OCI-LY7 (cell line): ENCODE results near the gene SLC26A3.

ENCODE experiments used
- EZH2phosphoT487 ChIP-seq: fragments of 200-600 bp; sonication (generic); IDR thresholded peaks from 2 replicates; pipeline ENCODE4 v1.6.1; 2018; ENCODE audit warnings: low read depth, borderline replicate concordance, mild to moderate bottlenecking, mixed run types, antibody characterized with exemption, low read length, moderate library complexity, mixed read lengths
- TF ChIP-seq, protein P1 (sequence below): fragments of 200-600 bp; sonication (generic); conservative IDR thresholded peaks from 2 replicates; pipeline ENCODE4 v1.5.1; 2014; ENCODE audit warnings: mild to moderate bottlenecking, antibody characterized with exemption, low read length, moderate library complexity, mixed read lengths

DNA sequence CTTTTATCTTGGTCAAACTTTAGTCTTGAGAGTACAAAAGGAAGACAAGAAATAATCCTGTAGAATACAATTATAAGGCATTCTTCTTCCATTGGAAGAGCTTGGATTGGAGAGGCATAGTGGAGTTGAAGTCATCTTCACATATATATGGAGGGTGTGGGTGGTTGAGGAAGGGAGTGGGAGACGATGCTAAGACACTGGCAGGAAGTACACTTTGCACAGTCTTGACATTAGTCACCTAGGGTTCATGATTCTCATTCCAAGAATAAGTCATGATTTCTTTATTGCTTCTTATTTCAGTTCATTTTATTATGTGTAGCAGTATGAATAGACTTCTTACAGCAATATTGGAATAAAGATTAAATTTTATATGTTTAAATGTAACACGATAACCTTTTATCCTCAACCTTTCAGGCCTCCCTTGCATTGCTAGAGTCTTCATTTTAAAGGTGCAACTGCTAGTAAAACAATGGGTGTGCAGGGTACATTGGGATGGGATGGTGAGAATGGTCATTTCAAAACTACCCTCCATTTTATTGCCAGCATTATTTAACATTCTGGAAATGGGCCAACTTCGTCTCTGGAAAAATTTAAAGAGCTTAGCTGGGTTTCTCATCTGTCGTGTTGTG, 12.3 kb upstream of the SLC26A3 start:
- TF ChIP-seq, protein P1, sequence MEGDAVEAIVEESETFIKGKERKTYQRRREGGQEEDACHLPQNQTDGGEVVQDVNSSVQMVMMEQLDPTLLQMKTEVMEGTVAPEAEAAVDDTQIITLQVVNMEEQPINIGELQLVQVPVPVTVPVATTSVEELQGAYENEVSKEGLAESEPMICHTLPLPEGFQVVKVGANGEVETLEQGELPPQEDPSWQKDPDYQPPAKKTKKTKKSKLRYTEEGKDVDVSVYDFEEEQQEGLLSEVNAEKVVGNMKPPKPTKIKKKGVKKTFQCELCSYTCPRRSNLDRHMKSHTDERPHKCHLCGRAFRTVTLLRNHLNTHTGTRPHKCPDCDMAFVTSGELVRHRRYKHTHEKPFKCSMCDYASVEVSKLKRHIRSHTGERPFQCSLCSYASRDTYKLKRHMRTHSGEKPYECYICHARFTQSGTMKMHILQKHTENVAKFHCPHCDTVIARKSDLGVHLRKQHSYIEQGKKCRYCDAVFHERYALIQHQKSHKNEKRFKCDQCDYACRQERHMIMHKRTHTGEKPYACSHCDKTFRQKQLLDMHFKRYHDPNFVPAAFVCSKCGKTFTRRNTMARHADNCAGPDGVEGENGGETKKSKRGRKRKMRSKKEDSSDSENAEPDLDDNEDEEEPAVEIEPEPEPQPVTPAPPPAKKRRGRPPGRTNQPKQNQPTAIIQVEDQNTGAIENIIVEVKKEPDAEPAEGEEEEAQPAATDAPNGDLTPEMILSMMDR: no peak
- TF ChIP-seq EZH2phosphoT487: no peak
